Panc1 (cell line): Measurements from ENCODE around the gene SLC4A9. TPM values are rescaled to one million over a fixed set of nuclear protein-coding genes. Genes with fewer than 3 reads are reported as not detected.
A peak's percentile ranks its signal among the peaks of the same experiment; 100 is the strongest.

Experiments used
- ATAC-seq: fragments of 200-7000 bp; cut with Tn5 transposase; 2 replicates; pipeline ENCODE4 v1.9.1; 2020; ENCODE audit warnings: mild to moderate bottlenecking, moderate library complexity
- BruUV-seq: library from RNA; stranded (reverse); fragments of 400-500 nt; replicated peaks from 2 replicates; lab custom pipeline; 2021; lab: Mats Ljungman, UMichigan
- CTCF ChIA-PET: fragments of 300-600 bp; sonication (Branson Sonifier 250); formaldehyde crosslinking; loops from one replicate; lab custom pipeline; 2022; ENCODE audit warnings: antibody characterized with exemption; lab: Charles Lee
- POLR2A ChIA-PET: fragments of 300-600 bp; sonication (Branson Sonifier 250); formaldehyde crosslinking; loops from one replicate; lab custom pipeline; 2022; ENCODE audit warnings: antibody characterized with exemption; lab: Charles Lee
- DNase-seq: peaks from one replicate; pipeline ENCODE4 v3.0.0-alpha.2; 2010; ENCODE audit warnings: low read depth, low spot score
- H3K27ac ChIP-seq: 2 replicates; pipeline ENCODE4 v1.5.1; 2011; ENCODE audit warnings: mild to moderate bottlenecking, low read length, inconsistent platforms
- H3K27me3 ChIP-seq: fragments of 200-500 bp; sonication (Bioruptor generic); 2 replicates; pipeline ENCODE4 v1.6.0; 2014; ENCODE audit warnings: low read length, inconsistent platforms; ENCODE audit not compliant: control insufficient read depth, insufficient read depth
- H3K36me3 ChIP-seq: fragments of 200-500 bp; sonication (Bioruptor generic); 2 replicates; pipeline ENCODE4 v1.5.1; 2014; ENCODE audit warnings: inconsistent platforms, mild to moderate bottlenecking, low read length, moderate library complexity; ENCODE audit not compliant: control insufficient read depth, insufficient read depth
- H3K4me1 ChIP-seq: 2 replicates; pipeline ENCODE4 v1.5.1; 2011; ENCODE audit warnings: inconsistent platforms, mild to moderate bottlenecking, low read length, moderate library complexity; ENCODE audit not compliant: control insufficient read depth, insufficient read depth
- H3K4me3 ChIP-seq, 2 experiments: 2 replicates each; pipeline ENCODE4 v1.5.1; 2011 to 2012; ENCODE audit warnings: low read depth in 2 of 2, low read length in 2 of 2, mild to moderate bottlenecking in 2 of 2, inconsistent platforms in 1 of 2, moderate library complexity in 1 of 2
- H3K9me3 ChIP-seq: fragments of 200-500 bp; sonication (Bioruptor generic); 2 replicates; pipeline ENCODE4 v1.5.1; 2014; ENCODE audit warnings: low read depth, mild to moderate bottlenecking, inconsistent platforms, low read length, moderate library complexity; ENCODE audit not compliant: control insufficient read depth, insufficient read depth
- POLR2AphosphoS5 ChIP-seq: IDR thresholded peaks from 2 replicates; pipeline ENCODE4 v1.6.1; 2012; ENCODE audit warnings: mild to moderate bottlenecking, low read depth, low read length, moderate library complexity
- SIN3A ChIP-seq: IDR thresholded peaks from 2 replicates; pipeline ENCODE4 v1.6.1; 2012; ENCODE audit warnings: low read depth, mild to moderate bottlenecking, low read length, moderate library complexity, borderline replicate concordance; ENCODE audit not compliant: insufficient read depth
- TCF7L2 ChIP-seq: IDR thresholded peaks from 2 replicates; pipeline ENCODE4 v1.6.1; 2011; ENCODE audit warnings: mild to moderate bottlenecking, low read depth, low read length, inconsistent platforms
- in situ Hi-C: cut with HindIII; loops from 2 replicates; pipeline ENCODE4 v1.10.0; 2016; ENCODE audit warnings: low sequenced_read_pairs, low pct_unique_long_range_greater_than_20kb
- intact Hi-C: fragments of 100-400 bp; cut with micrococcal nuclease; formaldehyde crosslinking; loops from one replicate; pipeline ENCODE4 v1.10.0; 2022; ENCODE audit not compliant: unreplicated experiment
- total RNA-seq: library from RNA; stranded (reverse); gene quantifications from one replicate; pipeline ENCODE4 v1.2.1, GENCODE V29; 2021; ENCODE audit not compliant: unreplicated experiment
- TF ChIP-seq, protein P1 (sequence below), 2 experiments: IDR thresholded peaks; 2 replicates each; pipeline ENCODE4 v1.6.1; 2011 to 2012; ENCODE audit warnings: low read depth in 2 of 2, control low read depth in 1 of 2, low read length in 1 of 2, mild to moderate bottlenecking in 1 of 2, moderate library complexity in 1 of 2; ENCODE audit not compliant: insufficient read depth in 1 of 2
- TF ChIP-seq, protein P2 (sequence below): fragments of 450-650 bp; IDR thresholded peaks from 2 replicates; pipeline ENCODE4 v1.5.1; 2017; ENCODE audit warnings: mild to moderate bottlenecking

The SLC4A9 gene
- total RNA-seq, 1 experiment from 2014 or later, result not detected

DNA sequence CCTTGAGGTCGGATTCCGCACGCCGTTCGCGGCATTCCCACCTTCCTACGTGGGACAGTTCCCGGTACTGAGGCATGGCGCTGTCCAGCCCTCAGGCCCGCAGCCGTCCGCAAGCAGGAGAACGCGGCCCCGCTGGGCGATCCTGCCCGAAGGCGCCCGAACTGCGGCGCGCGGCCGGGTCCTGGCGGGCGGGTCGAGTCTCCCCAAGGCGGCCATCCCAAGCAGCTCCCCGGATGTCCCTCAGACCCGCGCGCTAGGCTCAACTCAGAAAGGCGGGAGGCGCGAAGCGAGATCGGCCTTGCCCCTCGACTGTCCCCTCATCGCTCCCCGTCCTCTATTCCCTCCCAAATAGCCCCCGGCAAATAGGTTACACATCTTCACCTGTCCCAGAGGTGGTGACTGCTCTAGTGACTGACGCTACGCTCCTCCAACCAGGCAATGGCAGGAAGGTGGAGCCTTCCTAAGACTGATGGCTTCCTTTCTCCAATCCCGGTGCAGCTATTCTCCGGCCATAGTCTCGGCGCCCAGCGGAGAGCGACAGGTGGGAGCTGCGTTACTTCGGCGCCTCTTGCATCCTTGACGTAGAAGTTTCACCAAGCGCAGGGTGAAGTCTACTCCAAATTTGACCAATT is 40.9 kb downstream of the SLC4A9 start:
- TF ChIP-seq POLR2AphosphoS5 (peak; percentile 67; the same call in 1 of the 2 replicates), SIN3A (peak; percentile 100), TCF7L2 (no peak)
- TF ChIP-seq, protein P1, sequence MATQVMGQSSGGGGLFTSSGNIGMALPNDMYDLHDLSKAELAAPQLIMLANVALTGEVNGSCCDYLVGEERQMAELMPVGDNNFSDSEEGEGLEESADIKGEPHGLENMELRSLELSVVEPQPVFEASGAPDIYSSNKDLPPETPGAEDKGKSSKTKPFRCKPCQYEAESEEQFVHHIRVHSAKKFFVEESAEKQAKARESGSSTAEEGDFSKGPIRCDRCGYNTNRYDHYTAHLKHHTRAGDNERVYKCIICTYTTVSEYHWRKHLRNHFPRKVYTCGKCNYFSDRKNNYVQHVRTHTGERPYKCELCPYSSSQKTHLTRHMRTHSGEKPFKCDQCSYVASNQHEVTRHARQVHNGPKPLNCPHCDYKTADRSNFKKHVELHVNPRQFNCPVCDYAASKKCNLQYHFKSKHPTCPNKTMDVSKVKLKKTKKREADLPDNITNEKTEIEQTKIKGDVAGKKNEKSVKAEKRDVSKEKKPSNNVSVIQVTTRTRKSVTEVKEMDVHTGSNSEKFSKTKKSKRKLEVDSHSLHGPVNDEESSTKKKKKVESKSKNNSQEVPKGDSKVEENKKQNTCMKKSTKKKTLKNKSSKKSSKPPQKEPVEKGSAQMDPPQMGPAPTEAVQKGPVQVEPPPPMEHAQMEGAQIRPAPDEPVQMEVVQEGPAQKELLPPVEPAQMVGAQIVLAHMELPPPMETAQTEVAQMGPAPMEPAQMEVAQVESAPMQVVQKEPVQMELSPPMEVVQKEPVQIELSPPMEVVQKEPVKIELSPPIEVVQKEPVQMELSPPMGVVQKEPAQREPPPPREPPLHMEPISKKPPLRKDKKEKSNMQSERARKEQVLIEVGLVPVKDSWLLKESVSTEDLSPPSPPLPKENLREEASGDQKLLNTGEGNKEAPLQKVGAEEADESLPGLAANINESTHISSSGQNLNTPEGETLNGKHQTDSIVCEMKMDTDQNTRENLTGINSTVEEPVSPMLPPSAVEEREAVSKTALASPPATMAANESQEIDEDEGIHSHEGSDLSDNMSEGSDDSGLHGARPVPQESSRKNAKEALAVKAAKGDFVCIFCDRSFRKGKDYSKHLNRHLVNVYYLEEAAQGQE (IDR thresholded peaks at IDR 0.05; ENCODE audit: insufficient read depth in 1 of 2, low read depth in 2 of 2, low read length in 1 of 2), result peak; percentile 94 to 99
- Histone ChIP-seq H3K4me1 (peaks cover 19% of the 10 kb centered on the region), H3K27me3 (no peaks in the 10 kb centered on the region), H3K36me3 (peaks cover 5% of the 10 kb centered on the region), H3K4me3 (peak overlapping the region; percentile 62 to 97), H3K27ac (peak overlapping the region; percentile 98), H3K9me3 (no peaks in the 10 kb centered on the region)
- peak; percentile 96 for DNase-seq
- in situ Hi-C loops, result no loop called here
- ATAC-seq, result peak; percentile 91
- BruUV-seq, result no TSS peak
- intact Hi-C loops, result no loop called here
- ChIA-PET POLR2A (interaction anchor here (0.6 to 0.8 kb wide), 2 partner anchors 302 to 319 kb away, joined by 3 read pairs; no protein-coding TSS in a partner anchor), CTCF (interaction anchor here (0.6 kb wide), 1 partner anchor 55 kb away, joined by 3 read pairs; no protein-coding TSS in a partner anchor)

DNA sequence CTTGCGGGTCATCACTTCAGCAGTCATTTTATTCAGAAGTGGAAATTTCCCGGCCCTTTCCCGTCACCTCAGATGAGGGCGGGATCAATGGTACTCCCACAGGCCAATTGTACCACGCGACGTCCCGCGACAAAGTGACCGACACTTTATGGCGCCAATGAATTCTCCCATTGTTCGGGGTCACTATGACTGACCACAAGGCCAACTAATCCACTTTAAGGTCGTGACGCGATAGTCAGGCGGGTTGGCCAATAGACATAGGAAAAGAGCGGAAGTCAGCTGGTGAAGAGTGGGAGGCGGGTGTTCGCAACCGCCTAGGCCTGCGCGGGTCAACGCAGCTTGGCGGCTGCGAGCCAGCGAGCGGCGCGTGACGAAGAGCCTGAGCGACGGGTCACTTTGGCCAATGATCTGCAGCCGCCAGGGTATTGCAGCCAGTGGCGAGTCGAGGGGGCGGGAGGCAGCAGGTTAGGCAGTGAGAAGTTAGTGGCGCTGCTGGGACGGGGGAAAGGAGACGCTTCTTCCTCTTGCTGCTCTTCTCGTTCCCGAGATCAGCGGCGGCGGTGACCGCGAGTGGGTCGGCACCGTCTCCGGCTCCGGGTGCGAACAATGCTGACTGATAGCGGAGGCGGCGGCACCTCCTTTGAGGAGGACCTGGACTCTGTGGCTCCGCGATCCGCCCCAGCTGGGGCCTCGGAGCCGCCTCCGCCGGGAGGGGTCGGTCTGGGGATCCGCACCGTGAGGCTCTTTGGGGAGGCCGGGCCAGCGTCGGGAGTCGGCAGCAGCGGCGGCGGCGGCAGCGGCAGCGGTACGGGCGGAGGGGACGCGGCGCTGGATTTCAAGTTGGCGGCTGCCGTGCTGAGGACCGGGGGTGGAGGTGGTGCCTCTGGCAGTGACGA is 41.6 kb downstream of the SLC4A9 start, which contains the start of gene ANKHD1:
Gene ANKHD1, plus strand, starts transcription at position 472 of the 896 bp plus-strand sequence. Its CDS starts 135 bp downstream, at position 607.
- H3K36me3 ChIP-seq, result peaks cover 5% of the 10 kb centered on the region
- peak; percentile 100 for DNase-seq
- BruUV-seq, result no TSS peak
- peak within 1 kb of the TSS; percentile 97 to 99 for H3K4me3 ChIP-seq
- intact Hi-C loops (no loop called here), in situ Hi-C loops (no loop called here)
- POLR2A ChIA-PET, result interaction anchor here (0.5 to 0.8 kb wide), 4 partner anchors 301 to 1127 kb away, joined by 3 to 5 read pairs (median 3); no protein-coding TSS in a partner anchor
- TF ChIP-seq, protein P2, sequence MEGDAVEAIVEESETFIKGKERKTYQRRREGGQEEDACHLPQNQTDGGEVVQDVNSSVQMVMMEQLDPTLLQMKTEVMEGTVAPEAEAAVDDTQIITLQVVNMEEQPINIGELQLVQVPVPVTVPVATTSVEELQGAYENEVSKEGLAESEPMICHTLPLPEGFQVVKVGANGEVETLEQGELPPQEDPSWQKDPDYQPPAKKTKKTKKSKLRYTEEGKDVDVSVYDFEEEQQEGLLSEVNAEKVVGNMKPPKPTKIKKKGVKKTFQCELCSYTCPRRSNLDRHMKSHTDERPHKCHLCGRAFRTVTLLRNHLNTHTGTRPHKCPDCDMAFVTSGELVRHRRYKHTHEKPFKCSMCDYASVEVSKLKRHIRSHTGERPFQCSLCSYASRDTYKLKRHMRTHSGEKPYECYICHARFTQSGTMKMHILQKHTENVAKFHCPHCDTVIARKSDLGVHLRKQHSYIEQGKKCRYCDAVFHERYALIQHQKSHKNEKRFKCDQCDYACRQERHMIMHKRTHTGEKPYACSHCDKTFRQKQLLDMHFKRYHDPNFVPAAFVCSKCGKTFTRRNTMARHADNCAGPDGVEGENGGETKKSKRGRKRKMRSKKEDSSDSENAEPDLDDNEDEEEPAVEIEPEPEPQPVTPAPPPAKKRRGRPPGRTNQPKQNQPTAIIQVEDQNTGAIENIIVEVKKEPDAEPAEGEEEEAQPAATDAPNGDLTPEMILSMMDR, result no peak
- TF ChIP-seq SIN3A (peak; percentile 71), TCF7L2 (peak; percentile 38; the same call in 1 of the 2 replicates), POLR2AphosphoS5 (peak; percentile 85; the same call in 1 of the 2 replicates)
- TF ChIP-seq, protein P1 (IDR thresholded peaks at IDR 0.05; ENCODE audit: insufficient read depth in 1 of 2, low read depth in 2 of 2, low read length in 1 of 2), result no peak
- H3K4me1 ChIP-seq, result peaks cover 19% of the 10 kb centered on the region
- no peaks in the 10 kb centered on the region for H3K27me3 ChIP-seq
- CTCF ChIA-PET, result interaction anchor here (0.6 to 0.7 kb wide), 2 partner anchors 56 to 162 kb away, joined by 3 read pairs; no protein-coding TSS in a partner anchor
- H3K9me3 ChIP-seq, result no peaks in the 10 kb centered on the region
- H3K27ac ChIP-seq, result peak within 1 kb of the TSS; percentile 98
- ATAC-seq, result peak; percentile 89
